GM15510 (cell line): ENCODE results near the gene AADACL4.

Source experiments
- POLR2A ChIP-seq: IDR thresholded peaks from 3 replicates; pipeline ENCODE4 v1.6.1; 2011; ENCODE audit warnings: borderline replicate concordance; ENCODE audit not compliant: insufficient read length; ENCODE audit errors: extremely low read depth

The AADACL4 gene

DNA sequence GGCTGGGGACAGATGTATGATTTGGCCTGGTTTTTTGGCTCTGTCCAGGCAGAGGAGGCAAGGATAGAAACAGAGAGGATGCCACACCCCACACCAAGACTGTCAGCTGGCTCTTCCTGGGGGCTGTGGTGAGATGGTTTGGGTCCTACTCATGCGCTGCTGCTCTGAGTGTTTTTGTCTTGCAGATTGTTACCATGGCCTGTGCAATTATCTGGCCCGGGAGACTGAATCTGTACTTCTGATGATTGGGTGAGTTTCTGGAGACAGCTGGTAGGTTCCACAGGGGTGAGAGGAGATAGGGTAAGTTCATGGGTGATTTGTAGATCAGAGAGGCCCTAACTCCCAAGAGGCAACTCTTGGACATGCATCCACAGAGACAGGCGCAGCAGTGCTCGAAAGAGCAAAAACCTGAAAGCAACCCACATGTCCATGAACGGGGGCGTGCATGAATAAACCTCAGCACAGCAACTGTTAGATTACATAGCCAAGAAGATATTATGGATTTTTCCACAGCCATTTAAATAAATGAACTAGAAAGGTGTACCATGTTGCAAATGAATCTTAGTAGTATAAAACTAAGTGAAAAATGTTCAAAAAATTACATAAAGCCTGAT lies 17.8 kb downstream of the AADACL4 start:
- TF ChIP-seq POLR2A = no peak

DNA sequence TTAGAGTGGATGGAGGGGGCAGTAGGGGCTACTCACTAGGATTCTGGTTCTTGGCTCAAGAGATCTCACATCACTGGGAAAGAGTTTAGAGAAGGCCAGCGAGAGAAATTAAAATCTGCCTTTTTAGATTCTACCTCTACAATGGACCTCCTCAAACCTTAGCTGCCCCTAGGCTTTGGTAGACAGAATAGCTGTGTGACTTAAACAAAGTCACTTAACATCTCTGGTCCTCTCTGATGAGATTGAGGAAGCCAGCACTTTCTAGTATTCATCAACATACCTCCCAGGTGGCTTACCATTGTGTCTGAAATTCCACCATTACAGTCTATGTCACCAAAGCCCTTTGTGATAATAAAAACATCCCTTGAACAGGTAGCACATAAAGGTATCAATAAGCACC lies 18.7 kb downstream of the AADACL4 start:
- no peak for TF ChIP-seq POLR2A

DNA sequence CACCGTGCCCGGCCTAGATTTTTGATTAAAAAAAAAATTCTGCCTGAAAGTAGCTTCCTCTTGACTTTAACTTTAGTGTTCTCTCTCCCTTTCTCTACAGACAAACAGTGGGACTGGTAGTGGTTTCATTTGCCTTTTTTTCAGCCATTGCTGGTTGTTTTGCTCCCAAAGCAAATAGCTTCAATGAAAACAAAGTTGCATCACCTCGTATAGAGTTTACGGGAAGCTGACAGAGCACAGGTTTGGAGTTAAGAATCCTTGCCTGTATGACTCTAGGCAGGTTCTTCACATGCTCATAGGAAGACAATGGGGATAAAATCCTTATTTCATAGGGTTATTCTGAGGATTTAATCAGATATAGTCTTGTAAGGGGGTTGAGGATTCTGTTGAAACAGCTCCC lies 21.6 kb downstream of the AADACL4 start:
- no peak for TF ChIP-seq POLR2A

DNA sequence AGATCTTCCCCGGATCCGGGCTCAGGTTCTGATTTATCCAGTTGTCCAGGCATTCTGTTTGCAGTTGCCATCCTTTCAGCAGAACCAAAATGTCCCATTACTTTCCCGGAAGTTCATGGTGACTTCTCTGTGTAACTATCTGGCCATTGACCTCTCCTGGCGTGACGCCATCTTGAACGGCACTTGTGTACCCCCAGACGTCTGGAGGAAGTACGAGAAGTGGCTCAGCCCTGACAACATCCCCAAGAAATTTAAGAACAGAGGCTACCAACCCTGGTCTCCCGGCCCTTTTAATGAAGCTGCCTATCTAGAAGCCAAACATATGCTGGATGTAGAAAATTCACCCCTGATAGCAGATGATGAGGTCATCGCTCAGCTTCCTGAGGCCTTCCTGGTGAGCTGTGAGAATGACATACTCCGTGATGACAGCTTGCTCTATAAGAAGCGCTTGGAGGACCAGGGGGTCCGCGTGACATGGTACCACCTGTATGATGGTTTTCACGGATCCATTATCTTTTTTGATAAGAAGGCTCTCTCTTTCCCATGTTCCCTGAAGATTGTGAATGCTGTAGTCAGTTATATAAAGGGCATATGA lies 22.4 kb downstream of the AADACL4 start:
- no peak for TF ChIP-seq POLR2A

DNA sequence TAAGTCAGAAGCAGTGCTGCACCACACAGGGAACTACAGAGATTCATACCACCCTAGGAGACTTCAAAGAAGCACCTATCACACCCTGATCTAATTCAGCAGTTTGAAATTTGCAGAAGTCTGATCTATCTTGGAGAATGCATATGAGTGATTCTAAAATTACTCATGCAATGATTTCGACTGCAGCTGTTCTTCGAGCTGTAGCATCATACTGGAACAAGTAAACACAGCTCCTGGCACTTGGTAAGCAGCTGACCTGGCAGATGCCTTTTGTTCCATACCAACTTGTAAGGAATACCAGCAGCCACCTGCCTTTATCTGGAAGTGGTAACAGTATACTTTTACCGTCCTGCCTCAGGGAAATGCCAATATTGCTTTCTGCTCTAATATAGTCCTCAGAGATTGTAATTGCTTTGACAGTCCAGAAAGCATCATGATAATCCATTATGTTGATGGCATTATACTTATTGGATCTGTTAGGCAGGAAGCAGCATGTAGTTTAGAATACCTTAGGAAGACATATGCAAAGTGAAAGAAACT lies 25.7 kb downstream of the AADACL4 start:
- TF ChIP-seq POLR2A = no peak

DNA sequence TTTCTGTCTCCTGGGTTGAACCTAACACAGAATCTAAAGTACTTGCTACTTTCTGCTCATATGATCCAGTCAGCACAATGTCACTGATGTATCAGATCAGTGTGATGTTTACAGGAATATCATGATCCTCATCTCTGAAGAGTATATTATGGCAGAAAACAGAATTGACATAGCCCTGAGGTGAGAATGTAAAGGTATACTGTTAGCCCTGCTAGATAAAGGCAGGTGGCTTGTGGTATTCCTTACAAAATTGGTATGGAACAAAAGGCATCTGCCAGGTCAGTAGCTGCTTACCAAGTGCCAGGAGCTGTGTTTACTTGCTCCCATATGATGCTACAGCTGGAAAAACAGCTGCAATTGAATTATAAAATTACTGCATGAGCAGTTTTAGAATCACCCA lies 30.5 kb downstream of the AADACL4 start:
- no peak for TF ChIP-seq POLR2A

DNA sequence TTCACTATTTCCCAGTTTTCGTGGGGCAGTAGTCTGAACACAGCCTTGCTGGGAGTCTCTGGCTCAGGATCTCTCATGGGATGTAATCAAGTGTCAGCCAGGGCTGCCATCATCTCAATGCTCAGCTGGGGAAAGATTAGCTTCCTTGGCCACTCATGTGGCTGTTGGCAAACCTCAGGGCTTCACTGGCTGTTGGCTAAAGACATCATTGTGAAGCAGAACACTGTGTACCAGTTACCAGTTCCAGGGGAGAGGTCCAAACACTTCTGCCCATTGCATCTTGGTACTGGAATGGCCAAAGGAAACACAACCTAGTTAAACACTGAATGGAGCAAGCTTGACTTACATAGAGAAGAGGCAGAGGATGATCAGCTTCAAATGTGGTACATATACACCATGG lies 33.7 kb downstream of the AADACL4 start:
- TF ChIP-seq POLR2A = no peak

DNA sequence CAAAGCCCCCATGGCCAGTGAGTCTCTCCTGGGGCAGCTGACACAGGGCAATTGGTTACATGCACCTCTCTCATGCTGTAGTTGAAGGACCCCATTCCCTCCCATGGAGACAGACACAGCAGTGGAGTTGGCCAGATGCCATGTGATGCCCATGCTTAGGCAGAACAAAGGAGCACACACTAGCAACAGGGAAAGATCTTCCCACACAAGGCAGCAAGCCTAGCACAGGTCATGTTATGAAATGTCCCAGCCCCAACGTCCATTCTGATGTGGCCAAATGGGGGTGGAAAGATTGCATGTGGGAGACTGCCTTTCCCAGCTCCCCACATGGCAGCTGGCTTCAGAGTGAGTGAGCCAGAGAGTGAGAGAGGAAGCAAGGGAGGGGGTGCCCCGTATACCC lies 34.5 kb downstream of the AADACL4 start:
- no peak for TF ChIP-seq POLR2A

DNA sequence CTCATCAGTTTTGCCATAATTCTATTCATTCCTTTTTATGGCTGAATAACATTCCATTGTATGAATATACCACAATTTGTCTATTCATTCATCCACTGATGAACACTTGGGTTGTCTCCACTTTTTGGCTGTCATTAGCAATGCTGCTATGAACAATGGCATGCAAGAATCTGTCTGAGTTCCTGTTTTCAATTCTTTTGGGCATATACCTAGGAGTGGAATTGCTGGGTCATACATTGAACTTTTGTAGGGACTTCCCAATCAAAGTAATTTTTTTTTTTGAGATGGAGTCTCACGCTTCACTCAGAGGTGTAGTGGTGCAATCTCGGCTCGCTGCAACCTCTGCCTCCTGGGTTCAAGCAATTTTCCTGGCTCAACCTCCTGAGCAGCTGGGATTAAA lies 34.9 kb downstream of the AADACL4 start:
- no peak for TF ChIP-seq POLR2A

DNA sequence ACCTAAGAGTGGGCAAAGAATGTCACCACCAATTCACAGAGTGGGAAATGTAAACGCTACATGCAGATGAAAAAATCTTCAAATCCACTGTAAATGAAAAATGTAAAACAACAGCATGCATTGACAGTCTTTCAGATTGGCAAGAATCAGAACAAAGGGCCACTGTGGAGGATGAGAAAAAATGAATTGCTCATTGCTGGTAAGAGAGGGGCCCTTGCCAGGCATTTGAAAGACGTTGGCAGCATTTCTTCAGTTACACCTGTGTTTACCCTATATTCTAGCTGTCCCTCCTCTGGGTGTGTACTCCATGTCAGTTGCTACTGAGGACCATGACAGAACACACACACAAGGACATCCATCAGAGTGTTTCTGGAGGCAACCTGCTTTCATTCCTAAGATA lies 46.3 kb downstream of the AADACL4 start:
- no peak for TF ChIP-seq POLR2A

DNA sequence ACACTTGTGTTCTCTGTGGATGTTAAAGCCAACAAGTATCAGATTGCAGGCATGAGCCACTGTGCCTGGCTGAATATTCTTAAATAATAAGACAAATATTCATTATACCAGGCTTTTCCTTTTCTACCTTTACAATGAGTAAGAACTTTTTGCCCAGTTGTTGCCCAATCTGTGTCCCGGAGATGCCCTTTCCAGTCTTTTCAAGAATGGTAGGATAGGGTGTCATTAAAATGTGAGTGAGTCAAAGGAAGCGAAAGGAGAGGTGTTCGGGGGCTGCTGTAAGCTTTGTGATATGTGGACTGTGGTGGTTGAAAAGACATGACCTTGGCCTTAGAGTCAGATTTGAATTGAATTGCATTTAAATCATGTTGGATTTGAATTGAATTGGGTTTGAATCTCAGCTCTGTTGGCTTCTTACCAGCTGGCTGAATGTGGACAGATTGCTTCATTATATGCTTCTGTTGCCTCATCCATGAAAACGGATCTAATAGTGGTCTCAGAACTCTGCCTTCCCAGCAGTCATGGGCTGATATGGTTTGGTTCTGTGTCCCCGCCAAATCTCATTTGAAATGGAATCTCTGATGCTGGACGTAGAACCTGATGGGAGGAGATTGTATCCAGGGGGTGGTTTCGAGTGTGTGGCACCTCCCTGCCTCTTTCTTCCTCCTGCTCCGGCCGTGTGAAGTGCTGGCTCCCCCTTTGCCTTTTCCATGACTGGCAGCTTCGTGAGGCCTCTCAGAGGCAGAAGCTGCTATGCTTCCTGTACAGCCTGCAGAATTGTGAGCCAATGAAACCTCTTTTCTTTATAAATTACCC lies 49.3 kb downstream of the AADACL4 start:
- TF ChIP-seq POLR2A = no peak

DNA sequence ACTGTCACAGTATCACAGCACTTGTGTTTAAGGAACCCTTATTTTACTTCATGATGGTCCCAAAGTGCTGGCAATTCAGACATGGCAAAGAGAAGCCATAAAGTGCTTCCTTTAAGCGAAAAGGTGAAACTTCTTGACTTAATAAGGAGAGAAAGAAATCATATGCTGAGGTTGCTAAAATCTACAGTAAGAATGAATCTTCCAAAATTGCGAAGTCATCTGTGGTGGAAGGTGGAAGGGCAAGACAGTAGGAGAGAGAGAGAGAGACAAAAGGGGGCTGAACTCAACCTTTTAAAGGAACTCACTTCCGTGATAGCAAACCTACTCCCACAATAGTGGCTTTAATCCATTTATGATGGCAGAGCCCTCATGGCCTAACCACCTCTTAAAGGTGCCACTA lies 52.8 kb downstream of the AADACL4 start:
- no peak for TF ChIP-seq POLR2A

DNA sequence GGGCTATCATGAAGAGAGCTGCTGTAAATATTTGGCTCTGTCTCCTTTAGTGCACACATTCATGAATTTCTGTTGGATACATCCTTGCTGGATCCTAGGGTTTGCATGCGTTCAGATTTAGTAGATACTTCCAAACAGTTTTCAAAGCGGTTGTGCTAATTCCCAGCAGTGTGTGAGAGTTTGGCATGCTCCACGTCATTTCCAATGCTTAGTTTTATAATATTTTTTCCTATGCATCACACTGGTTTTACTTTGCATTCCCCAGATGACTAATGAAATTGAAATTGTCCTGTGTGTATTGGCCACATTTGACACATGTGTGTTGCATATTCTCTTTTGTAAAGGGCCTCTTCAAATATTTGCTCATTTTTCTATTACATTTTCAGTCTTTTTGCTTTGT lies 53.5 kb downstream of the AADACL4 start:
- no peak for TF ChIP-seq POLR2A

DNA sequence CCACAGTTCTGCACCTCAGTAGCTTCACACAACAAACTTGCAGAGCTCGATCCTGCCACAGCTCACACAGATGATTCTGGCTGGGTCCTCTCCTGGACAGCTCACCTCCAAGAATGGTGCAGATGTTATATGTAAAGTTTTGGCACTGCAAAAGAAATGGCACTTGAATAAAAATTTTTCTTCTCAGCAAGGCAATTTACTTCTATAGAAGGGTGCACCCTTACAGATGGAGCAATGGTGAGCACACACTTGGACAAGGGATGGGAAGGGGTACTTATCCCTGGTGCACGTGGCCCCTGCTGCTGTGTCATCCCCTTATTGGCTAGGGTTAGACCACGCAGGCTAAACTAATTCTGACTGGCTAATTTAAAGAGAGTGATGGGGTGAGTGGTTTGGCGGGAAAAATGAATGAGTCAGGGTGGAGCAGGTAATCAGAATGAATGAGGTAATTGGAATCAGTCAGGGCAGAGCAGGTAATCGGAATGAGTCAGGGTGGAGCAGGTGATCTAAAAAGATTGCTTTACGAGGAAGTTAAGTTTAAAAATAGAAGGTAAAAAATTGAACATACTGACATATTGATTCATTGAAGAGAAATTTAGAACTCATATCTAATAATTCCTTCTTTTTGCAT lies 60.1 kb downstream of the AADACL4 start:
- no peak for TF ChIP-seq POLR2A

DNA sequence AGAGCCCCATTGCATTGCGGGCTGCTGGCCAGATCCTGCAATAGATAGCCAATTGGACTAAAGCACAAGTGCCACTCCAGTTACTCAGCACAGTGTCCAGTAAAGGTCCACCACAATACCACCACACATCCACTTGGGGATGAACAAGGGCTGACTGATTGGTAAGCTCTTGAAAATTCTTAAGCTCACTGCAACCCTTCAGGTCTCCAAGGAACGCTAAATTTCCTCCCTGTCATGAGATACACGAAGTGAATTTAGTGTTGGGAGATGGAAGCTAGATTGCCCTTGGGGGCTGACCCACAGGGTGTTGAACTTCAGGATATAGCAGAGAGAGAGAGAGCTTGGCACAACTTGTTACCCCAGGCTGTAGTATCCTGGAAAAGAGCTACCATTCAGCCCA lies 62.2 kb downstream of the AADACL4 start:
- TF ChIP-seq POLR2A = no peak

DNA sequence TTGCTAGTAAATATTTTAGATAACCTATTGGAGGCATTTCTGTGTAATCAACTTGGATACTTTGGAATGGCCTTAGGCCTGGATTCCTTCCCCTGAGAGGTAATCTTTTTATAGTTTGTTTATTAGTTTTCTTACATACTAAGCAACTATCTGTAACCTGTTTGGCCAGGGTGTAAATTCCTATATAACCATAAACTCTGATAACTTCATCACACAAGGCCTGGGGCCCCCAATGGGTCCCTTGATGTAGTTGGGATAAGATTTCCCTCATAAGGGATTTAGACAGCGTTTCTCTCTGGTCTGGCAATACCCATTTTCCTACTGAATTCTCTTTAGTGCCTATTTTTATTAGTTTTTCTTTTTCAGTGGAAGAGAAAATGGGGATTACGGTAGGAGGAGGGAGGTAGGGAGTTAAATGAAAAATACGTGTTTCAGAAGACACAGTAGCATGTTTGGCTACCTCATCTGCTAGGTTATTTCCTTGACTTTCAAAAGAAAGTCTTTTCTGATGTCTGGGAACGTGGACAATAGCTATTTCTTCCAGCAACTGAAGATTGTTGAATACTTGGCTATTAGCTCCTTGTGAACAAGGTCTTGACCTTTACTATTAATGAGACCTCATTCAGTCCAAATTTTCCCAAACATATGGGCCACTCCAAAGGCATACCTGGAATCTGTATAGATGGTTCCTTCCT lies 64.7 kb downstream of the AADACL4 start:
- no peak for TF ChIP-seq POLR2A

DNA sequence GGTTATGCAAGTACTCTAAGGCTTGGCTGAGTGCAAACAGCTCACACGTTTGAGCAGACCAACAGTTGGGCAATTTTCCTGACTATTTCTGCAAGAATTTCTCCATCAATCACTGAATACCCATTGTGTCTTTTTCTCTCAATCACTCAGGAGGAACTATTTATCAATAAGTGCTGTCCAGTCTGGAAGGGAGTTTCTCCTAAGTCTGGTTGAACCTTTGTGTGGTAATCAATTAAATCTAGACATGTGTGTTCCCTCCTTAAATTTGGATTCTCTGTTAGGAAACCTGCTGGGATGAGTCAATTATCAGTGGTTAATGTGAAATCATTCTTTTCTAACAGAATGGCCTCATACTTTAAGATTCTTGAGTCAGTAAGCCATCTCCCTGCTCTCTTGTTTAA lies 65.2 kb downstream of the AADACL4 start:
- no peak for TF ChIP-seq POLR2A
